GM19452 (cell line): ENCODE data around the gene EXOC4.
A peak's percentile ranks its signal among the peaks of the same experiment; 100 is the strongest.
"Not testable (repeated sequence)": the region's sequence is repeated elsewhere in the genome, so short reads cannot be mapped to it uniquely, and the experiment has no call there.

ENCODE experiments used
- ATAC-seq: cut with Tn5 transposase; IDR thresholded peaks from one replicate; pipeline ENCODE4 v1.9.1; 2021; ENCODE audit not compliant: unreplicated experiment

The EXOC4 gene

DNA sequence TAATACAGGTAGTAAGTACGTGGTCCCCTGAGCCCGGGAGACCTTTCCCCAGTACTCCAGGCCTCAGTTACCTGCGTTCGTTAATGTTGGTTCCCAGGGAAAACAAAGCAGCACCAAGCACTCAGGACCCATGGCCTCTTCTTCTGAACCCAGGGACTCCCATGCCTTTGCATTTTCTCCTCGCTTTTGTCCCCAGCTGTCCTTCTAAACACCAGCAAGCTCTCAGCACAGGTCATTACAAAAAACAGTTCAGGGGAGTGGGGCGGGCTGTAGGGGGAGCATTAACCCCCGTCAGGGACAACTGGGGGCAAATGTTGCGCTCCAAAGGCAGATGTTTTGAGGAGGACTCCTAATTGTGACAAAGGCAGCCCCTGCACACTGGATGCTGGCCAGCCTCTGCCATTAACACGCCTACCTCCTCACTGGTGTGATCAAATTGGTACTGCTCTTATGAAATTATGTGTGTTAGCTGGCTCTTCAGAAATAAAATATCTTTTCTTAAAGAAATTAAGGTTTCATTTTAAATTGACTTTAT, 793.8 kb downstream of the EXOC4 start:
- ATAC-seq, result no peak

GRCh38 chr7:134047675-134048074, 794.8 kb downstream of the EXOC4 start:
- ATAC-seq, result no peak

DNA sequence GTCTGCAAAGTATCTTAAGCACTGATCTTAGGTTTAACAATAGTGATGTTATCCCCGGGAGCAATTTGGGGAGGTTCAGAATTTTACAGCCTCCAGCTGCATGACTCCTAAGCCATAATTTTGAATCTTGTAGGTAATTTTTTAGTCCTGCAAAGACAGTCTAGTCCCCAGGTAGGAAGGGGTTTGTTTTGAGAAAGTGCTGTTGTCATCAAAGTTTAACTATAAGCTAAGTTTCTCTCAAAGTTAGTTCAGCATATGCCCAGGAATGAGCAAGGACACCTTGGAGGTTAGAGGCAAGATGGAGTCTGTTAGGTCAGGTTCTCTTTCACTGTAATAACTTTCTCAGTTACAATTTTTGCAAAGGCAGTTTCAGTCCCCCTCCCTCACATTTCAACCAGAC, 795.3 kb downstream of the EXOC4 start:
- ATAC-seq, result no peak

DNA sequence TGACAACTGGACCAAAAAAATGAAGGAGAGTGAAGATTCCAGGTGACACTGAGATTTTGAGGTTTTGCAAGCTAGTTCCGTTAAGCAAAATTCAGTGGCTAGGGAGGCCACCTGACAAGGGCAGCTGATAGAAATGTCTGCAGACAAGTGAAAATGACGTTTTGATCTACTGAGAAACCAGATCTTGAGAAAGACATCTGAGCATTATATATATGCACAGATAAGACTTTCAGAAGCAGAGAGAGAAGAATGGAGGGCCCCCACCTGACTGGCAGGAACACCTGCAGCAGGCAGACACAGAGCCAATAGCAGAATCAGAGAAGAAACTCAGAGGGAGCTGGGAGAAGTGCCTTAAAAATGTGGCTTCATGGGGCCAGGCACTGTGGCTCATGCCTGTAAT, 798.1 kb downstream of the EXOC4 start:
- ATAC-seq, result no peak

GRCh38 chr7:134056816-134057215, 803.9 kb downstream of the EXOC4 start:
- ATAC-seq, result no peak

DNA sequence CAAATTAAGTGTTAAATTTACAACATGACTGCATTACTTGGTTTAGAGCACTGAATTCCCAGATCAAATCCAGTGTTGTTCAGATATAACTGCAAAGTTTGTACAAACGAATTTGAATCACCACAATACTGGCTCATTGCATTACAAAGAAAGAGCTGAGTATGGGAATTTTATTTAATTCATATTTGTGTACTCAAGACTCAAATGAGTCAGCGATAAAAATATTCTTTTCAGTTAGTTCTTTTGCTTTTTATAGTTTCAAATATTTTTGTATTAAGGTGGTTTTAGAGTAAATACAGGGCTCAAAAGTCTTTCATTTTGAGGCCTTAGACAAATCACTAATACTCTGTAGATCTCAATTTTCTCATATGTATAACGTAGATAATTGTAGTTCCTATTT, 805.6 kb downstream of the EXOC4 start:
- no peak for ATAC-seq

- ATAC-seq, result no peak
These were observed 806.1 kb downstream of the EXOC4 start for GRCh38 chr7:134058980-134059379.

DNA sequence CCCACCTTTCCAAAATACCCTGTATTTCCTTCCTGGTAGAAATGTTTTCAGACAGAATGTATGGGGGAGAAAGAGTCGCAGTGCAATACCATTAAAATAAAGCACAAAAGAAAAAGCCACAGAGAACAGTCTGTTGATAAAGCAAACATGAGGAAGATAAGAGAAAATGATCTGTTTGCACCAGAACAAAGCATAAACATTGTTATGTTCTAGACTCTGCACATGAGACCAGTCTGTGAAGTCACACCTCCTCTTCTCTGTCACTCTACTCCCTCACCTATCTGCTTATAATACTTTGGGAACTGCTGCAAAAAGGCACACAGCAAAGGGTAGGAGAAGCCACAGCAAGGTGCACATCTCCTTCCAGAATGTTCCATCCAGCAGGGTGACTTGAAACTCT, 807.0 kb downstream of the EXOC4 start:
- ATAC-seq, result no peak

GRCh38 chr7:134060874-134061273, 808.0 kb downstream of the EXOC4 start:
- ATAC-seq, result no peak

DNA sequence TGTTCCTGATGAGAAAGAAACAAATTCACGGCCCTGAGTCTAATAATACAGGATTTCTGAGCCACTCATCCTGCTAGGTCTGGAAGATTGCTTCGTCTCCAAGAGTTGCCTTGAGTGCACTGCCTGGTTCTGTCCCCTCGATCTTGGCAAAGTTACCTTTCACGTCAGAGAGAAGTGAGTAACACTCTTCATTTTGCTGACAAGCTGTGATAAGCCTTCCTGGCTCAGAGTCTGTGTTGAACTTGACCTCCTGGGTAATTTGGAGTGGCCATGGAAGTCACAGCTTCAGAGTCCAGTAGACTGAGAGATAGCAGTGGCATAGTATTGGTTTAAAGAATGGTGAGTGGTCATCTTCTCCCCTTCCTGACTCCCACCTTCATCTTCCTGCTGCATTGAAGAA, 809.6 kb downstream of the EXOC4 start:
- no peak for ATAC-seq

GRCh38 chr7:134065415-134065814, 812.5 kb downstream of the EXOC4 start:
- ATAC-seq, result no peak

- ATAC-seq, result no peak
These were observed 814.3 kb downstream of the EXOC4 start for GRCh38 chr7:134067164-134067563.

DNA sequence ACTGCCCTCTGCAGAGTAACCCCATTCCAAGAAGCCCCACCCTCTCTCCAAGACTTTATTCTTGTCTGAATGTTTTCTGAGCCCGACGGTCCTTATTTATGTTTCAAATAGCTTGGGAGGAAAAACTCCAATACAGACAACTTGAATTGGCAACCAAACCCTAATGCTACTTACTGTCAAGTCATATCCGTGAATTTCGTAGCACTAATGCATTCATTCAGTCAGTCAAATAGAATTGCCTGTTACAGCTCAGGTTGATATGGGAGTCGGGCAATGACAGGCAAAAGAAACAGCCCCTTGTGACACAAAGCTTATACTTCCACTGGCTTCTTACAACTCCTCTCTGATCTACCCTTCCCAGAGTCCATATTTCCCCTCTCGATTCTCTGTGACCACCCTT, 815.8 kb downstream of the EXOC4 start:
- ATAC-seq, result no peak

GRCh38 chr7:134069187-134069586, 816.3 kb downstream of the EXOC4 start:
- no peak for ATAC-seq

DNA sequence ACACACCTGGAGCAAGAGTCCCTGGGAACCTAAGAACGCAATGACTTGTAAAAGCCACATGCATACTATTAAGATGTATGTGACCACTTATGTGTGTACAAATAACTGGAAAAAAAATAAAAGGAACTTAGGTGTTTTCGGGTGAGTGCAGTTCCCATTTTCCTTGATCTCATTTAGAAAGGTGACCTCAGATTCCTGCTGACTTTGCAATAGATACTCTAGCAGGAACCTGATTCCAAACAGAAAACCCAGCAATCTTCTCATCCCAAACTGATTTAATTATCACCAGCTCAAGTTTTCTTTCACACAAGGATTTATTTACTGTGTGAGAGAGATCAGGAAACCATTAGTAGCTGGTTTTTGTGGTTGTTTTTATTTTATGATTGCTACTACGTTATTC, 817.8 kb downstream of the EXOC4 start:
- ATAC-seq, result no peak

DNA sequence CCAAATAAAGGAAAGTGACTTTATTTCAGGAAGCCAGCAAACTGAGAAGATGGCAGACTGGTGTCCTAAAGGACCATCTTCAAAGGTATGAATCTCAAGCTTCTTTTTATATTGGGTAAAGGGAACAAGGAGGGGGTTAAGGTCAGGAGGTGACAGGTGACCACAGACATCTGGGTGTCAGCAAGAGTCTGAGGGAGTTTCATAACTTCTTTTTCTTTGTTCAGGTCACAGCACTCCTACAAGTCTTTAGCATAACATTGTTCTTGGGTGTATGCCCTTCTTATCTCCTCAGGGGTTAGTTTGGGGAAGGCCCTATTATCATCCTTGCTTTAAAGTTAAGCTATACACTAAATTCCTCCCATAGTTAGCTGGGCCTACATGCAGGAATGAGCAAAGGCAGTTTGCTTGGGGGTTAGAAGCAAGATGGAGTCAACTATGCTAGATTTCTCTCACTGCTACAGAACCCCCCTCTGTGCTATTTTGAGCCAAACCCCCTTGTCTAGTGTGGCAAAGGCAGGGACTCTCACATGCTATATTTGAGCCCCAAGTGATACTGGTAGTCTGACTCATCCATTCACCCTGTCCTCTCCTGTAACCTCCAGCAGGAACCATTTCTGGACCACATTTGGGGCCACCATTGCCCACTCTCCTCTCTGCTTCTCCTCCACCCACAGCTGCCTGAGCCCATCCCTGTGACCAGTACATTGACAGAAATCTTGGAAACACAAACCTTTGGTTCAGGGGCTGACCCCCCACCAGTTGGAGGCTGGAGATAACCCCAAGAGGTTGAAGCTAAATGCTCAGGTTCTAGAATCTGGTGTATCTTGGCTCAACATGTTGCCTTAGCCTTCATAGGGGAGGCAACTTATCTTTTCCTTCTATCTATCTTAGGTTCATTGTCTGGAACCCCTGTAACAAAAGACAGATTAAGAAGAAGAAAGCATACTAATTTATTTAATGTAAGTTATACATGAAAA, 818.8 kb downstream of the EXOC4 start:
- peak; percentile 87 for ATAC-seq

DNA sequence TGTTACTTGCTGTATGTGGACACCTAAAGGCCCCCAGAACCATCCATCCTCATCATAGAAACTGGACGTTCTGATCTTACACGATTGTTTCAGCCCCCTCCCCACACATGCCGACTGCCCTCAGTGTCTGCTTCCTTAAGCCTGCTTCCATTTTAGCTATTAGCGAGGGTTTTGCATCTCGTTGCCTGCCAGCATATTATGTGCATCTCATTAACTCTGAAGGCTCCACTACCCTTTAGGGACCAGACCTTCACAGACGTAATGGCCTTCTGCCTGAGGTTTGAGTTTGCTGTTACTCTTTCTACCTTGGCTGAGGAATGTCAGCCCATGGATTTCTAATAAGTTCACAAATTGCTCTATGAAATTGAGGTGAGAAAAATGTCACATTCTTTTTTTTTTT, 820.4 kb downstream of the EXOC4 start:
- ATAC-seq, result no peak

GRCh38 chr7:134075799-134076198, 822.9 kb downstream of the EXOC4 start:
- ATAC-seq, result no peak

- ATAC-seq, result not testable (repeated sequence)
These were observed 824.7 kb downstream of the EXOC4 start for GRCh38 chr7:134077560-134077959.

- no peak for ATAC-seq
These were observed 826.1 kb downstream of the EXOC4 start for GRCh38 chr7:134078991-134079390.

GRCh38 chr7:134081695-134082094, 828.8 kb downstream of the EXOC4 start:
- no peak for ATAC-seq

DNA sequence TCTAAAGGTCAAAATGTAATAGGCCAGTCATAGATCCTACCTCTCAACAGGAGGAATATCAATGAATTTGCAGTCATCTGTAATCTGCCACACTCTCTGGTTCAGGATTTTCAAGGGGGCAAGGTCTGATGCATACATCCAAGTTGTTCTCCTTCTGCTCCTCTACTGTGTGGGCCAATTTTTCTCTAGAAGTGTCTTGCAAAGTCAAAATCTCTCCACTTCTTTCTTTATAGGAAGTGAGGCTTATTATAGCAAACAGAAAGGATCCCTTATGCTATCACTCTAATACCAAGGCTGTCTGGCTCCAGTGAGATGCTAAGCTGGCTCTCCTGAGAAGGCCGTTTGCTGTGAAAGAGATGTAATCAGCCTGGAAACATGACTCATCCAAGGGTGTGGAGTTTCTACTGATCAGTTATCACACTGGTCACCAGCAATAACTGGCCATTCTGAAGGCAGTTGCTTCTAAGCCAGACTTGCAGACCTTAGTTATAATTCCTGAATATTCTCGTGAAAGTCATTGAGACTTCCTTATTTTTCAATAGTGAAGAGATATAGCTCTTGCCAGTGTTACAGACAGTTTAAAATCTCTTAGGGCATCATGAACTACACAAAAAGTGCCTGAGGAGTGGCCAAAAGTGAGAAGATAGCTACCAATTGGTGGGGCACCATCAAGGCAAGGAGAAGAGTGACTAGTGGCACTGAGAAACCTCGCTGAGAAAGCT, 831.0 kb downstream of the EXOC4 start:
- no peak for ATAC-seq
